ENCODE measurements around the gene ZBTB42.

The ZBTB42 gene

DNA sequence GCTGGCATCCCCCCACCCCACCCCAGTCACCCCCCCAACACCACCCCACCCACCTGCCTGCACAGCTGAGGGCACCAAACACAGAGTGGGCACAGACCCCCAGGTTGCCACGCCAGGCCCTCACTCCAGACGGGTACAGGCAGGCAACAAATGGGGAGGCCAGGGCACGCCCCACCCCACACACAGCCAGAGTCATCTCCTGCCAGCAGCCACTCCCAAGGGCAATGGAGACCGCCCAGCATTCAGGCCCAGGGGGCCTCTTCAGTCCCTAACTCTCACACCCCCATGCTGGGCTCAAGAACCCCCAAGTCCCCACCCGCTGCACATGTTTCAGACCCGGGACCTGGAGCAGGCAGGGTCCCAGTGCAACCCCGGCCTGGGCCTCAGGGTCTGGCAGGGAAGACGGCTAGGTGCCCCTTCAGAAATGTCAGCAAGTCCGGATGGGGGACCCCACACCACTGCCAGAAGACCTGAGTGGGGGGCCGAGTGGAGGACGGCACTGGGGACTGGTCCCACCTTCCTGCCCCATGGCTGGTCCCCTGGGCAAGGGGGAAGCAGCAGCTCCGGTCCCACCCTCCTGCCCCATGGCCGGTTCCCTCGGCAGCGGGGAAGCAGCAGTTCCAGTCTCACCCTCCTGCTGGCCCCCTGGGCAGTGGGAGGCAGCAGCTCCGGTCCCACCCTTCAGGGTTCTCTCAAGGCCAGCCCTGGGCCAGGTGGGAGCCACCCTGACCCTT is 17.2 kb upstream of the ZBTB42 start:
- DNase-seq = no peak

DNA sequence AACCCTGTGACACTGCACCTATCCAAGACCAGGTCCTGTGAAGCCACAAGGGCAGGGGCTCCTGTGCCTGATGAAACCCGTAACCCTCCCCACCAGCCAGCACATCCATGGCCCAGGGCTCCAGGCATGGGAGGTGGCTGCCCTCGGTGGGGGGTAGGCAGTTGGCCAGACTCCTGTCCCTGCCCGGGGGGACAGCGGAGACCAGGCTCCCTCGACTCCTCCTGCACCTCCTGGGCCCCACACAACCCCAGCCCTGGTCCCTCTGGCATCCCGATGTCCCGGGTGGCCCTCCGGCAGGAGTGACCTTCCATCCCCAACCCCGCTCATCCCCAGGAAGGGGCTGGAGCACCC is 16.7 kb upstream of the ZBTB42 start:
- DNase-seq = no peak

DNA sequence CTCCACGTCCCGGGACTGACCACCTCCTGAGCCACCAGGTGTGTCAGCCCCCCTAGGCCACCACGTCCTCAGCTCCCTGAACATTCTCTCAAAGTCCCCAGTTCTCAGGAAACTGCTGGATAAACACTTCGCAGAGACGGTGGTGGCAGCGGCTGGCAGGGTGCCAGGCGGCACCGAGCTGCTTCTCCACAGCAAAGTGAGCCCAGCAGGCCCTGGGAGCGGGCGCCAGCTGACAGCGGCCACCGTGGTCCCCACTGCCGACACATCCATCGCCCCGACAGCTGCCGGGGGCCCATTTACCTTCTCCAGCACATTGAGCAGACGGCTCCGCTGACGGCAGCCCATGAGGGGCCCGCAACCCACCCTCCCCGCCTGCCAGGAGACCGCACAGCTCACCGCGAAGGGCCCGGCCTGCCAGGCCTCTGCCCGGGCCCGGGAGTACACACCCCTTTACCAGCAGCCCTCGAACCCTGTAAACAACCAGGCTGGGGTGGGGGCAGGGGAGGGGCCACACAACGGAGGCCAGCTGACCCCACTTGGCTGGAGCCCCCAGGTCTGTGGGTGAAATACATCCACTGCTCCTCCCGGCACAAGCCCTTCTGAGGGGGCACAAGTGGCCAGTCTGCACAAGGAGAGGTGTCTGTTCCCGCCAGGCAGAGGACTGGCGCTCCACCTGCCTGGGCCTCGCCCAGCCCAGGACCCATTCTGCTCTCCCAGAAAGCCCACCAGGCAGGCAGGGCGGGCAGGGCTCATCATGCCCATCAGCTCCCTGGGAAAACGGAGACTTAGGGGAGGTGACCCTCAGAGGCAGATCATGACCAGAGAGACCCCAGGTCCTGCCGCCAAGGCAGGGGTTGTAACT is 15.8 kb upstream of the ZBTB42 start:
- DNase-seq = no peak

DNA sequence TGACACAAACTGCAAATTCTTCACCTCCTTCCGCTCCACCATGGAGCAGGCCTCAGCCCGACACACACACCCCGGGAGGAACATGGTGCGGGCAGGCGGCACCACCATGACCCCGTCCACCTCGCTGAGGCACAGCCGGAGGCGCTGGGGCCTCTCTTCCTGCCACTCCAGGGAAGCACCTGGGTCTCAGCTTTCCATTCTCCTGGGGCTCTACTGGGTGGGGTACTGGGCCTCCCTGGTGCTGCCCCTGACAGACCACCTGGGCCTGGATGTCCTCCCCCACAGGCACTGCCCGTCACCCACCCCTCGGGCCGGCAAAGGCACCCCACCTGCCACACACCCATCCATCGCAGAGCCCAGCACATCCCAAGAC is 15.2 kb upstream of the ZBTB42 start:
- DNase-seq = no peak

DNA sequence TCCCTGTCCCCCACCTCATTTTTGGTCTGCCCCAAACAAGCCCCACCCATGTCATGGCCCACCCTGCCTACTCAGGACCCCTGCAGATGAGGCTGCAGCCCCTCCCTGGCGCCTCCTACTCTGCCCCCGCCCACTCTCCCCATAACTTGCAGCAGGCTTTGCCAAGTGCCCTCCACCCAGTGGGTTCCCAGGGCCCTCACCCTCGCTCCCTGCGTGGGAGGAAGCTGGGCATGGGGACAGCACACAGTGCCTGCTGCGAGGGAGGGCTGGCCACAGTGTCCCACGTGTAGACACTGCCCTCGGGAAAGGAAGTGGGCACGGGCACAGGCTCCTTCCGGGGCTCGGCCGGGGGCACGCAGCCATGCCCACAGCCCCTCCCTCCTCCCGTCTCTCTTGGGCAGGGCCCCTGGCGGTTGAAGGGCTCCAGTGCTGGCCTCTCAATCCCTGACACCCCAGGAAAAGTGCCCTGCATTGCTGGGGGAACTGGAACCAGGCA is 14.8 kb upstream of the ZBTB42 start:
- DNase-seq = peak; percentile 27

DNA sequence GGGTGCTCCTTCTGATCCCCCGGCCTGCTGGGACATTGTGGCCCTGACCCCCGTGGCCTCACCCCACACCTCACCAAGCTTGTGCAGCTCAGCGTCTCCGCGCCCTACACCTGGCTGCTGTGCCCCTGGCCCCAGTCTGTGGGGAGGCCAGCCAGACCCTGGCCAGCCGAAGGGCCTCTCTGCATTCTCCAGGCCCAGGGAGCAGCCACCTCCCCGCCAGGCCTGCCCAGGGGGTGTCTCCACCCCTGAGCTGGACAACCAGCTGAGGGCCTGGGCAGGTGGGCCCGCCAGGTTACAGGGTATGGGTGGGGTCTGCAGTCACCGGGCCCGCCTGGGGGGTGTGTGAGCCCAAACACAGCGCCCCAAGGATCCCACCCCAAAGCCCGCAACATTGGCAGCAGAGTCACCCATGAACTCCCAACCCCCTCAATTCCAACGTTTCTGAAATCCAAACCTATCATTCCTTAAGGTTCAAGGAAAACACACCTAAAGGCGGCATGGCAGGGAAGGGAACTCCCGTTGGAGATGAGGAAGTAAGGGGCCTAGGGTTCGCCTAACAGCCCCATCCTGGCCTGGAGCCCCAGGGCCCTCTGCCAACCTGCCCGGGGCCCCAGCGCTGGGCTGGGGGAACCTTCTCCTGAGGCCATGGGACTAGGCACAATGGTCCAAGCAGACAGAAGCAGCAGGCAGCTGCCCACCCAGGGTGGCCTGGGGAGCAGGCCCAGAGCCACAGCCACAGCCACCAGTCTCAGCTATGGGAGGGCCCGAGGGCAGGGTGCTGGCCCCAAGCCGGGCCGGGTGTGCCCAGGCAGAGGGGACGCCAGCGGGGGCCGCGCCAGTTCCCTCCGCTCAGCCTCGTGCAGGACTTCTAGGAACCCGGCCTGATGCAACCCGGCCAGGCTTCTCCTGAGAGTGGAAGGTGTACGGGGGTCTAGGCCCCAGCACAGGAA is 13.9 kb upstream of the ZBTB42 start:
- no peak for DNase-seq

DNA sequence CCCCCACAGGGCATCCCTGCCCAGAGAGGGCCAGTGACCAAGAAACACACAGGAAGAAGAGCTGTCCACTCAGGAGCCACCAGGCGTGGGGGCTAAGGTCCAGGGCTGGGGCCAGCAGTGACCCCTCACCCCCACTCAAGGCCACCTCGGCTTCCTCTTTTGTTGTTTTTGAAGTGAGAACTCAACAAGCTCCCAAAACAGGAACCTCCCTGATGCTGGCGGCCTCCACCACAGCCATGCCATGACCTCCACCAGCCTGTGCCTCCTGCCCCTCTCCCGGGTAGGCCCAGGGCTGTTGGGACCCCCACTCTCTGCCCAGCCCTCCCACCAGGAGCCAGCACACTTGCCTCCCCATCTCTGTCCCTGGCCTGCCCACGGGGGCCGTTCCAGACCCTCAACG is 13.2 kb upstream of the ZBTB42 start:
- DNase-seq = no peak

DNA sequence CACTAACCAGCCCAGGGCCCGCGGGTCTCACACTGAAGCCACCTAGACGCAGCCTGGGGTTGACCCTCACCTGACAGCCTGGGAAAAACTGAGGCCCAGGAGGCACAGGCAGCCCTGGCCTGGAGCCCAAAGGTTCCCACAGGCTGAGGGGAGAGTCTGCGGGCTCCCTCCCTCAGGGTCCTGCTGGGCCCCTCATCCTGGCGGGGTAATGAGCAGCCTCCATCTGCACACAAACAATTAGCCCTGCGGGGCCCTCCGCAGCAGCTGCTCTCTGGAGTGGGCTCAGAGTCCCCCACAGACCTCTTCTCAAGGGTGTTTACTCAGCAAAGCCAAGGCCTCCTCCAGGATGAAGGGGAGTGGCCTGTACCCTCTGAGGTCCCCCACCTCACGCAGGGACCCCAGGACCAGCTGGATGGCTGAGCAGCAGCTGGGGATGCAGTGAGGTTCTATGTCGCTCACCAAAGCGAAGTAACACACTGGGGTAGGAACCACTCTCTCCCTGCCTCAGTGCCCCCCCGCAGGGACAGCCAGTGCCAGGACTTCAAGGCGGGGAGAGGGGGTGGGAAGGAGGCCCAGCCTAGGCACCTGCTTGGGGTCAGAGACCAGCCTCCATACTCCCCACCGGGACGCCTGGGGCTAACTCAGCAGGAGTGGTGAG is 12.6 kb upstream of the ZBTB42 start:
- DNase-seq = no peak

DNA sequence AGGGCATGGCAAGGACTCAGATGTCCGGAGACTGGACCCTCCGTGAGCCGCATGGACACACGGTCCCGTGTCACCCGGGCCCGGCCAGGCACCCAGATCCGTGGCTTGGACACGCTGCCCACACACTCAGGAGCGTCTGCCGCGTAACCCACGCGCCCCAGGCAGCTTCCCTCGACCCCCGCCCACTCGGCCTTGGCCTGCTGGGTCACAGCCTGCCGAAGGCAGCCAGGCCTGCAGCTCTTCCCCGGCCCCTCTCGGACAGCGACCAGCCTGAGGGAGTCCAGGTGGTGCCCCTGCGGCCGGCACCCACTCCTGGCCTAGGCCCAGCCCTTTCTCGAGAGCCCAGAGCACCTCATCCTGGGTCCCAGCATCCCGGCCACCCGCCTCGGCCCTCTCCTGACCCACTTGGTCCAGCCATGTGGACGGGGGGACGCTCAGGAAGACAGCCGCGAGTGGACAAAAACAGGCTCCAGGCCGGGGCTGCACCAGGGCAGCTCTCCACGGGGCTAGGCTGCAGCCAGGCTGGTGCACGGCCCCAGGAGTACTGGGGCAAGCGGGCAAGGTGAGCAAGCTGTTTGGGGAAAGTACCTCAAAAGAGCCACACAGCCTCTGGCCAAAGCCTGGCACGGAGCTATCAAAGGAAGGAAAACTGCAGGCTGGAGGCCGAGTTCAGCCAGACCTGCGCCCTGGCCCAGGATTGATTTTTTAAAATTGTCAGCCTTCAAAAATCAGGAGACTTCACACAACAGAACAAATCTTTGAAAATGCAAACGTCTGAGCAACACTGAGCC is 11.8 kb upstream of the ZBTB42 start:
- no peak for DNase-seq

DNA sequence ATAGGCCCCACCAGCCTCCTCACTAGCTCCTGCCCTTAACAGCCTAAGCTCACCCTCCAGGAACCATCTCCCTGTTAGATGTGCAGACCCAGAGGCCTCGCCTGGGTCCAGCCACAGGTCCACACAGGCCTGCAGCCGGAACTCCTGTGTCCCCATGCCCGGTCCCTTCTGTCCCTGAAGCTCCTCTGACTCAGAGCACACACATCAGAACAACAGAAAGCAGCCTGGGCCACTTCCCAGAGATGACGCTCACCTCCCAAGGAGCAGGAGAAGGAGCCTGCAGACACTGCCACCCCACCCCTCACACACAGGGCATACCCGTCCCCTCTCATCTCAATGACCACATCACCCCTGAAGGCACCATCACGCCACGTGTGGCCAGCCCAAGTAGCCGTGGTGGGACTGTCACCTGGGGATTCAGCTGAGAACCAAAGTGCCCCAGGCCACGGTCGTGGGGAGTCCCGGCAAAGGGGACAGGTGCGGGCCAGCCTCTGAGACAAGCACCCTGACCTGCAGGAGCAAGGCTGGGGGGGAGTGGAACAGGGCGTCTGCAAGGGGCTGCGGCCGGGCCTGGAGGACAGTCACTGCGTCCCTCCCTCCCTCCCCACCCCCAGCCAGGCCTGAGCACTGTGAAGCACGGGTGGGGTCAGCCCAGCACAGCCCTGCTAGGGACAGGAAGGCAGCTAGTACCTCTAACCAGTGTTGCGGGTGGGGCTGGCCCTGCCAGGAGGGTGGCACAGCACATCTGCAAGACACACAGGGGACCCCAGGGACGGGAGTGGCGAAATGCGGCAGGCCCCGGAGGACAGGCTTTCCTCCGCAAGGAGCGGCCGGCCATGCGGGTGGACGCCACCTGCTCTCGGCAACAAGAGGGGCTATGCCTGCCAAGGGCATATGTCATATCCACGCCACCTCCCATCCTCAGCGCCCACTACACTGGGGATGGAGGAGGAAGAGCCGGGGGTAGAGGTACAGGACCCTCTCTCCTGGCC is 10.9 kb upstream of the ZBTB42 start:
- DNase-seq = no peak

DNA sequence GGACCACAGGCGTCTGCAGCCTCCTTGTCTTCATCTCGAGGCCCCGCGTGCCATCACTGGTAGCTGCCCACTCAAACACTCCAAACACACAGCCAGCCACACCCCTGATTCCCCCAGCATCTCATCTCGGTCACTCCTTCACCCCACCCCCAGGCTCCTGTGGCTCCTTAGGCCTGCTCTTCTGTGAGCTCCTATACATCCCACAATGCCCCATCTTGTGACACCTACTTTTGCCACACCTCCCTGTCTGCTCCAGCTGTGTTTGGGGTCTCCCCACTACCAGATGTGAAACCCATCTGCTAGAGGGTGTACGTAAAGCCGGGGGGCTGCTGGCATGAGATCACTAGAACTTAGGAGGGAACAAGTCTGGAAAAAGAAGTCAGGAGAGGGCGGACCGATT is 9.5 kb upstream of the ZBTB42 start:
- DNase-seq = no peak

DNA sequence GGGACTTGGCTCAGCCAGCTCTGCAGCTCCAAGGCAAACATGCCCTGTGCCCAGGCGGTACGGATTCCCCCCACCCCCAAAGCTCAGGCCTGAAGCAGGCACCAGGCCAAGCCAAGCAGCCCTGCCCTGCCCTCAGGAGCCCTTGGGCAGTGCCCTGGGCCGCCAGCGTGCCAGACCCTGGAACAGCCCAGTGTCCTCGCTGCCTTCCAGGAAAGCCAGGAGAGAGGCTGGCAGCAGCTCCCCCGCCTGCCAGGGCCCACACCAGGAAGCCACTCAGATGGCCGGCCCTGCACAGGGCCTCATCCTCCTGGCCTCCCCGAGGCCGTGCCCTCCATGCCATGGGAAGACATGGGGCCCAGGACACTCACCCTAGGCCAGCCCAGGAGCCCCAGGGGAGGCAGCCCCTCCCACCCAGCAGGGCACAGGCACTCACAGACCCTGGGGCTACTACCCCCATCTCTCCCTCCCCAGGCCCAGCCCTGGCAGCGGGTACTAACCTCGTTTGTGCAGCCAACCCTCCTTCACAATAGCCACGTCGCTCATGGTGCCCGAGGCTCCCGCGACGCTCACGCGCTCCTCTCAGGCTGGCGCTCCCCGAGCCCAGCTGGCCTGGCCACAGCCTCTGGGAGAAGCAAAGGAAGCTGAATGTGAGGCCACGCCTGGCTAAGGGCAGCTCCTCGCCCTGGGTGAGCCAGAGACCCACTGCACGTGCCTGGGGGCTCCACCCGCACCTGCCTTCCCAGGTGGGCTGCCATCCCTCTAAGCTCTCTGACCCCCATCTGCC is 8.6 kb upstream of the ZBTB42 start:
- no peak for DNase-seq

DNA sequence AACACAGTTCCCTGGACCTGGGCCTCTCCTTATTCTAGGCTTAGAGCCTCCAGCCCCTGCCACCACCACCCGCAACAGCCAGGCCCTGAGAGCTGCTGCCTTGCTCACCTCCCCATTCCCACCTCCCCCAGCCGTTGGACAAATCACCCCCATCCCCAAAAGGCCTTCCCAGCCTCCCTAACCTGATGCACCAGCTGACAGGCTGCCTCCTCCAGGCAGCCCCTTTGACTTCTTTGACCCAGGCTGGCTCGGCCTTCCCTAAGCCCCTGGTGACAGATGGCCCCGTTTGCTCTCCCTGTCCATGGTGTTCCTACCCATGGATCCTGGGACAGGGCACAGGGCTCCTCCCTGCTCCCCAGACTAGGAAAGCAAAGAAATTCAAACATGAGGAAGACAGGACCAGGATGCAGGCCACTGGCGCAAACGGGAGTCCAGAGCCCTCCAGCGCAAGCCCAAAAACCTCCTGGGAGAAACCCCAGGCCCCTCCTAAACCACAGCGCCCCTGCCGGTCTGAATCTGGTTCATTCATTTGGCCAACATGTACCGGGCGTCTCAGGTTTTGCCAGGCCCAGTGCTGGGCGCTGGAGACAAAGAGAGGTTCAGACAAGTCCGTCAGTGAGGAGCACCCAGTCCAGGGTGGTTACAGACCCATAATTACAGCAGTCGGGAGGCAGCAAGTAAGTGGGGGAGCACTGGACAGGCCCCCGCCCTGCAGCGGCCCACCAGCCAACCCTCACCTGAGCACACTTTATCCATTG is 7.8 kb upstream of the ZBTB42 start:
- DNase-seq = no peak

DNA sequence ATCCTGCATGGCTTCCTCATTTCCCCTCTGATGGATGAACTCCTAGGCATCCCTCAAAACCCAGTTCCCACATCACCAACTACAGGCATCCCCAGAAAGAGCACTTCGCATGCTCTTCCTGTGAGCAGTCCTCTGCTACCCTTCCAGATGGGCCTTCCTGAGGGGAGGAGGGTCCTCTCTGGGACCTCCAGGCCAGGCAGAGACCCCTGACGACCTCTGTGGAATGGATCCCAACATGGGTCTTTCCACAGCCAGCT is 7.3 kb upstream of the ZBTB42 start:
- no peak for DNase-seq

DNA sequence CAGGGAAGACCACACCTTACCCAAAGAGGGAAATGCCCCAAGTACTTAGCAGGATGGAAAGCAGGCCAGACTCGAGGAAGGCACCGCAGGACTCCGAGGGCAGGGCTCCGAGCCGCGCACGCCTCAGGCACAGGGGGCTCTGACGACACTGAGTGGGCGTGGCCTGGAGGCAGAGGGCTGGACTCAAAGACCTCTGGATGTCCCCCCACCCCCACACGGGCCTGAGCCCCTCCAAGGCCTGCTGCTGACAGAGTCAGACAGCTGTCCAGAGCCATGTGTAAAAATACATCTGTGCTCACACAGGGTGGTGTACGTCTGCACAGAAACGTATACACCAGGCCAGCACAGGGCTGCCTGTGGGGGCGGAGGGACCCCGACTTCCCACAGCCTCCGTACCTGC is 6.8 kb upstream of the ZBTB42 start:
- DNase-seq = peak; percentile 49

DNA sequence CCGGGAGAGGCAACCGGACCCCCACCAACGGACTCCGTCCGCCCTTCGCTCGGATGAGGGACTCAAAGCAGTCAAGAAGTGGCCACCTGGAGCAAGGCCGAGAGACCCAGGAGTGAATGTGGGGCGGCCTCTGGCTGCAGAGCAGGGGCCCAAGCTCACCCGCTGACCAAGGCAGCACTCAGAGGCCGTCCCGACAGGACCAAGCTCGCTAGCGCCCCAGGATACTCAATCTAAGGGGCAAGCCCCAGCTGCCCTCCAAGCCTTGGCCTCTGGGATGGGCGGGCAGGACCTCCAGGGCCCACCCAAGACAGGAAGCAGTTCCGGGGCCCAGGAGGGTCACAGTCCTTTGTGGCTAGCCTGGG is 6.3 kb upstream of the ZBTB42 start:
- no peak for DNase-seq

DNA sequence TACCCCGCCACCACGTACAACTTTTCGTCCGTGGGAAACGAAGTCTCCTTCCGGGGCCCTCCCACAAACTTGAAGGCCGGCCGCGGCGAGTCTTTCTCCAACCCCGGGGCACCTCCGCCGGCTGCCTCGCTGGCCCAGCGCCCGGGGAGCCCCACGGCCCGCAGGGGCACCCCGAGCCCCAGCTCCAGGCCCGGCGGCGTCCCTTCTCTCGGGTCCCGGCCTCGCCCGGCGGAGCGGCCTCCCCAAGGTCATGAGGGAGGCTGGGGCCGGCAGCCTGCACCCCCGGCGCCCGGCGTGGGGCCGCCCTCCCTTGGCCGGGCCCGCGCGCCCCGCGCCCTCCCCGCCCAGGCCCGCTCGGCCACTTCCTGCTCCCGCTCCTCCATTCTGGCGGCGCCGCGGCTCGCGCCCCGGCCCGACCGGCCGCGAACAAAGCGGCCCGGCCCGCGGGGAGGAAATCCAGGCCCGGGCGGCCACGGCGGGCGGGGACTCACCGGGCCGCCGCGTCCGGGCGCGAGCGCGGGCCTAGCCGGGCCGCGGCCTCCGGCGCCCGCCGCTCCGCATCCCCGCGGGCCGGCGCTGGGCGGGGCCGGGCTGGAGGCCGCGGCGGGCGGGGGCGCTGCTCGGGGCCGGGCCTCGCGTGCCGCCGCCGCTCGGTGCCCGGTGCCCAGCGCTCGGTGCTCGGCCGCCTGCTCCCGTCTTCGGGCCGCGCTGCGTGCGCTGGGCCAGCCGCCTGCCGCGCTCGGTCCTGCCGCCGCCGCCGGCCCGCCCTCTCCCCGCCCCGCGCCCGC is 5.7 kb upstream of the ZBTB42 start, which contains the start of gene AKT1:
Gene AKT1, minus strand, starts transcription at position 756 of the 788 bp plus-strand sequence. CDS start 3,105 bp downstream, outside the sequence.
- peak; percentile 27 for DNase-seq

Data from CD4-positive, alpha-beta T cell treated with Interleukin-6 for 4 hours (primary cell).